Measurements from ENCODE around the gene NR0B2. TPM values are rescaled to one million over a fixed set of nuclear protein-coding genes. Genes with fewer than 3 reads are reported as not detected.

The NR0B2 gene
- total RNA-seq, 2 experiments from 2014 or later: not detected

- CTCF ChIA-PET: no interaction called here
- peaks cover 26% of the 10 kb centered on the region for H3K36me3 Mint-ChIP-seq (ENCODE audit: low read depth)
- peak overlapping the region; percentile 97 for H3K4me3 Mint-ChIP-seq
- H3K27me3 Mint-ChIP-seq: no peaks in the 10 kb centered on the region
- H3K9me3 Mint-ChIP-seq: no peaks in the 10 kb centered on the region
- POLR2A ChIA-PET: interaction anchor here (0.8 to 2.9 kb wide), 5 partner anchors 19 to 56 kb away, joined by 3 to 34 read pairs (median 5); partner anchors contain the start of genes GPATCH3 and GPN2
- DNase-seq: no peak
- peaks cover 43% of the 10 kb centered on the region for H3K4me1 Mint-ChIP-seq
- peak overlapping the region; percentile 89 for H3K27ac Mint-ChIP-seq
Measured at GRCh38 chr1:26922431-26922729, 8.6 kb upstream of the NR0B2 start.

- DNase-seq: peak; percentile 98
- Mint-ChIP-seq H3K27me3 (no peaks in the 10 kb centered on the region), H3K4me1 (peaks cover 40% of the 10 kb centered on the region), H3K27ac (peak within 1 kb of the TSS; percentile 89), H3K9me3 (no peaks in the 10 kb centered on the region), H3K36me3 (ENCODE audit: low read depth) (peaks cover 23% of the 10 kb centered on the region), H3K4me3 (peak within 1 kb of the TSS; percentile 97)
- CTCF ChIA-PET: interaction anchor here (0.6 to 1.8 kb wide), 3 partner anchors 22 to 75 kb away, joined by 4 to 5 read pairs (median 4); partner anchors contain the start of gene GPATCH3
- POLR2A ChIA-PET: interaction anchor here (0.5 to 2.9 kb wide), 13 partner anchors 13 to 445 kb away, joined by 3 to 34 read pairs (median 3); partner anchors contain the start of genes GPATCH3 and GPN2
Measured at GRCh38 chr1:26921540-26922430, 8.0 kb upstream of the NR0B2 start, which contains the start of gene NUDC. Gene NUDC, plus strand, starts transcription at chr1:26921743. Its CDS starts 106 bp downstream, at chr1:26921849.

GRCh38 chr1:26921126-26921539 is 7.4 kb upstream of the NR0B2 start:
- Mint-ChIP-seq H3K4me1 (peaks cover 40% of the 10 kb centered on the region), H3K9me3 (no peaks in the 10 kb centered on the region), H3K27me3 (no peaks in the 10 kb centered on the region), H3K4me3 (peak overlapping the region; percentile 97), H3K36me3 (ENCODE audit: low read depth) (peaks cover 16% of the 10 kb centered on the region), H3K27ac (peak overlapping the region; percentile 89)
- no peak for DNase-seq
- POLR2A ChIA-PET: interaction anchor here (1.0 to 2.9 kb wide), 8 partner anchors 13 to 445 kb away, joined by 3 to 34 read pairs (median 4); partner anchors contain the start of genes GPATCH3 and GPN2
- CTCF ChIA-PET: interaction anchor here (0.6 to 1.8 kb wide), 3 partner anchors 21 to 76 kb away, joined by 4 to 5 read pairs (median 4); partner anchors contain the start of gene GPATCH3

- ChIA-PET POLR2A (interaction anchor here (1.4 to 2.5 kb wide), 2 partner anchors 14 to 15 kb away, joined by 4 to 7 read pairs; partner anchors contain the start of gene GPATCH3), CTCF (interaction anchor here (0.6 kb wide), 1 partner anchor 47 kb away, joined by 3 read pairs; no protein-coding TSS in a partner anchor)
- Mint-ChIP-seq H3K36me3 (ENCODE audit: low read depth) (no peaks in the 10 kb centered on the region), H3K4me1 (peaks cover 3% of the 10 kb centered on the region), H3K9me3 (no peaks in the 10 kb centered on the region), H3K4me3 (no peak overlapping the region), H3K27ac (no peak overlapping the region), H3K27me3 (no peaks in the 10 kb centered on the region)
- DNase-seq: no peak
Measured at GRCh38 chr1:26915204-26915842, 1.5 kb upstream of the NR0B2 start.

- peaks cover 5% of the 10 kb centered on the region for H3K27me3 Mint-ChIP-seq
- CTCF ChIA-PET: interaction anchor here (1.2 kb wide), 1 partner anchor 13 kb away, joined by 4 read pairs; the partner anchor contains the start of gene GPATCH3
- H3K4me3 Mint-ChIP-seq: no peak overlapping the region
- H3K27ac Mint-ChIP-seq: no peak overlapping the region
- no peak for DNase-seq
- POLR2A ChIA-PET: interaction anchor here (1.6 to 2.0 kb wide), 2 partner anchors 11 to 23 kb away, joined by 3 to 7 read pairs; partner anchors contain the start of gene GPN2
- H3K9me3 Mint-ChIP-seq: no peaks in the 10 kb centered on the region
- no peaks in the 10 kb centered on the region for H3K4me1 Mint-ChIP-seq
- no peaks in the 10 kb centered on the region for H3K36me3 Mint-ChIP-seq (ENCODE audit: low read depth)
Measured at GRCh38 chr1:26913389-26913753, 404 bp downstream of the NR0B2 start.

- H3K27me3 Mint-ChIP-seq: peaks cover 7% of the 10 kb centered on the region
- CTCF ChIA-PET: interaction anchor here (1.2 kb wide), 1 partner anchor 11 kb away, joined by 4 read pairs; the partner anchor contains the start of gene GPATCH3
- no peak overlapping the region for H3K4me3 Mint-ChIP-seq
- DNase-seq: no peak
- POLR2A ChIA-PET: interaction anchor here (1.0 to 2.0 kb wide), 2 partner anchors 12 to 22 kb away, joined by 4 to 7 read pairs; partner anchors contain the start of genes GPATCH3 and GPN2
- H3K4me1 Mint-ChIP-seq: no peaks in the 10 kb centered on the region
- no peaks in the 10 kb centered on the region for H3K9me3 Mint-ChIP-seq
- H3K36me3 Mint-ChIP-seq (ENCODE audit: low read depth): no peaks in the 10 kb centered on the region
- H3K27ac Mint-ChIP-seq: no peak overlapping the region
Measured at GRCh38 chr1:26912147-26912490, 1.7 kb downstream of the NR0B2 start.

- POLR2A ChIA-PET: no interaction called here
- no peak overlapping the region for H3K4me3 Mint-ChIP-seq
Measured at GRCh38 chr1:26911399-26912146, 2.2 kb downstream of the NR0B2 start.

GRCh38 chr1:26910343-26911160 is 3.2 kb downstream of the NR0B2 start:
- POLR2A ChIA-PET: interaction anchor here (2.4 kb wide), 1 partner anchor 10 kb away, joined by 15 read pairs; the partner anchor contains the start of gene GPATCH3
- H3K27ac Mint-ChIP-seq: no peak overlapping the region

More at GRCh38 chr1:26911399-26912146, 2.2 kb downstream of the NR0B2 start:
- Mint-ChIP-seq H3K27me3 (peaks cover 11% of the 10 kb centered on the region), H3K36me3 (ENCODE audit: low read depth) (no peaks in the 10 kb centered on the region), H3K9me3 (no peaks in the 10 kb centered on the region), H3K4me1 (no peaks in the 10 kb centered on the region), H3K27ac (no peak overlapping the region)
- no peak for DNase-seq
- CTCF ChIA-PET: no interaction called here

GRCh38 chr1:26909951-26910342 is 3.8 kb downstream of the NR0B2 start:
- no peak overlapping the region for H3K4me3 Mint-ChIP-seq
- no peaks in the 10 kb centered on the region for H3K4me1 Mint-ChIP-seq
- no peaks in the 10 kb centered on the region for H3K36me3 Mint-ChIP-seq (ENCODE audit: low read depth)
- no peaks in the 10 kb centered on the region for H3K9me3 Mint-ChIP-seq
- CTCF ChIA-PET: interaction anchor here (0.6 kb wide), 1 partner anchor 266 kb away, joined by 3 read pairs; no protein-coding TSS in a partner anchor
- no peak overlapping the region for H3K27ac Mint-ChIP-seq
- no peak for DNase-seq
- peaks cover 11% of the 10 kb centered on the region for H3K27me3 Mint-ChIP-seq
- POLR2A ChIA-PET: interaction anchor here (2.4 kb wide), 1 partner anchor 10 kb away, joined by 15 read pairs; the partner anchor contains the start of gene GPATCH3

More at GRCh38 chr1:26910343-26911160, 3.2 kb downstream of the NR0B2 start:
- Mint-ChIP-seq H3K9me3 (no peaks in the 10 kb centered on the region), H3K4me1 (no peaks in the 10 kb centered on the region), H3K4me3 (no peak overlapping the region), H3K27me3 (peaks cover 11% of the 10 kb centered on the region), H3K36me3 (ENCODE audit: low read depth) (no peaks in the 10 kb centered on the region)
- DNase-seq: no peak
- CTCF ChIA-PET: no interaction called here

- H3K4me1 Mint-ChIP-seq: peaks cover 2% of the 10 kb centered on the region
- no peak for DNase-seq
- H3K36me3 Mint-ChIP-seq (ENCODE audit: low read depth): no peaks in the 10 kb centered on the region
- H3K9me3 Mint-ChIP-seq: no peaks in the 10 kb centered on the region
- no peak overlapping the region for H3K27ac Mint-ChIP-seq
- POLR2A ChIA-PET: interaction anchor here (1.7 kb wide), 1 partner anchor 42 kb away, joined by 4 read pairs; no protein-coding TSS in a partner anchor
- H3K4me3 Mint-ChIP-seq: no peak overlapping the region
- H3K27me3 Mint-ChIP-seq: peaks cover 11% of the 10 kb centered on the region
- CTCF ChIA-PET: no interaction called here
Measured at GRCh38 chr1:26907071-26907917, 6.5 kb downstream of the NR0B2 start.
